GM12892 (cell line): ENCODE results near the gene HOGA1.

Source experiments
- POLR2A ChIP-seq: IDR thresholded peaks from 2 replicates; pipeline ENCODE4 v1.6.1; 2011; ENCODE audit warnings: low read depth, low read length, control low read depth
- POLR2AphosphoS5 ChIP-seq: IDR thresholded peaks from 2 replicates; pipeline ENCODE4 v1.6.1; 2011; ENCODE audit warnings: low read depth, low read length, control low read depth

DNA sequence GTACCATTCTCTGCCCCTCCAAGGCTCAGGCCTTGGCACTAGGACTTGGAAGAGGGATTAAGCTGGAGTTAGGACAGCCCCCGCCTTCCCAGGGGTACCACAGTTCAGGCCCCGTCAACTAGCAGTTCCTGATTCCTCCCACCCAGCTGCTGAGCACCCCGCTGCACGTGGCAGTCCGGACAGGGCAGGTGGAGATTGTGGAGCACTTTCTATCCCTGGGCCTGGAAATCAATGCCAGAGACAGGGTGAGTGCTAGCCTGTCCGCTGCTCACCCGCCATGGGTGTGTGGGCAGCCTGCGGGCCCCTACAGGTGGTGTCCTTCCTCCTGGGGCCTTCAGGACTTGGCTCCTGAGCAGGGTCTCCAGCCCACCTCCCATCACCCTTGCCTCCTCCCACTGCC lies 2.0 kb upstream of the HOGA1 start:
- TF ChIP-seq POLR2A (no peak), POLR2AphosphoS5 (no peak)
